ENCODE data around the gene ATG12.

DNA sequence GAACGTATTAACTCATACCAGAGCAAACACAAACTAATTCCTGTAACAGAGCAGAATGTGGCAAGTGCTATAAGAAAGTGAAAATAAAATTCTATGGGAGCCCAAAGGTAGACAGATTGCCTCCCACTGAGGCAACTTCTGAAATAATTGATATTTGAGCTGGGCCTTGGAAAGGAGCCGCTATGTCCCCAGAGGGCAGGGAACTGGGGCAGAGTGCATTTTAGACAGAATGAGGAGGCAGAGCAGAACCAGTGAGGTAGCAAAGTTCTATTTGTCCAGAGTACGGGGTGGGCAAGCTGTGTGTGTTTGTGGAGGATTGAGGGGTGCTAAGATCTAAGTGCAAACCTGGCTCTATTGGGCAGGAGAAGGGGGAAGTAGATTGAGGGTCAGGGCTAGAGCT is 44.7 kb downstream of the ATG12 start:
- TF ChIP-seq, protein P1, sequence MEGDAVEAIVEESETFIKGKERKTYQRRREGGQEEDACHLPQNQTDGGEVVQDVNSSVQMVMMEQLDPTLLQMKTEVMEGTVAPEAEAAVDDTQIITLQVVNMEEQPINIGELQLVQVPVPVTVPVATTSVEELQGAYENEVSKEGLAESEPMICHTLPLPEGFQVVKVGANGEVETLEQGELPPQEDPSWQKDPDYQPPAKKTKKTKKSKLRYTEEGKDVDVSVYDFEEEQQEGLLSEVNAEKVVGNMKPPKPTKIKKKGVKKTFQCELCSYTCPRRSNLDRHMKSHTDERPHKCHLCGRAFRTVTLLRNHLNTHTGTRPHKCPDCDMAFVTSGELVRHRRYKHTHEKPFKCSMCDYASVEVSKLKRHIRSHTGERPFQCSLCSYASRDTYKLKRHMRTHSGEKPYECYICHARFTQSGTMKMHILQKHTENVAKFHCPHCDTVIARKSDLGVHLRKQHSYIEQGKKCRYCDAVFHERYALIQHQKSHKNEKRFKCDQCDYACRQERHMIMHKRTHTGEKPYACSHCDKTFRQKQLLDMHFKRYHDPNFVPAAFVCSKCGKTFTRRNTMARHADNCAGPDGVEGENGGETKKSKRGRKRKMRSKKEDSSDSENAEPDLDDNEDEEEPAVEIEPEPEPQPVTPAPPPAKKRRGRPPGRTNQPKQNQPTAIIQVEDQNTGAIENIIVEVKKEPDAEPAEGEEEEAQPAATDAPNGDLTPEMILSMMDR (IDR thresholded peaks at IDR 0.05) = no peak
- no peak for TF ChIP-seq POLR2AphosphoS5 (IDR thresholded peaks at IDR 0.05)
